HG03439 (cell line): Measurements from ENCODE around the gene GIPC2.
"Not testable (repeated sequence)": the region's sequence is repeated elsewhere in the genome, so short reads cannot be mapped to it uniquely, and the experiment has no call there.

Experiments used
- ATAC-seq: cut with Tn5 transposase; IDR thresholded peaks from one replicate; pipeline ENCODE4 v1.9.1; 2021; ENCODE audit warnings: mild to moderate bottlenecking, moderate library complexity; ENCODE audit not compliant: unreplicated experiment

GIPC2 gene

GRCh38 chr1:78094639-78095038 lies 48.9 kb downstream of the GIPC2 start:
- no peak for ATAC-seq

GRCh38 chr1:78095593-78095992 lies 49.8 kb downstream of the GIPC2 start:
- ATAC-seq = no peak

- no peak for ATAC-seq
These were observed 50.3 kb downstream of the GIPC2 start for GRCh38 chr1:78096017-78096416.

DNA sequence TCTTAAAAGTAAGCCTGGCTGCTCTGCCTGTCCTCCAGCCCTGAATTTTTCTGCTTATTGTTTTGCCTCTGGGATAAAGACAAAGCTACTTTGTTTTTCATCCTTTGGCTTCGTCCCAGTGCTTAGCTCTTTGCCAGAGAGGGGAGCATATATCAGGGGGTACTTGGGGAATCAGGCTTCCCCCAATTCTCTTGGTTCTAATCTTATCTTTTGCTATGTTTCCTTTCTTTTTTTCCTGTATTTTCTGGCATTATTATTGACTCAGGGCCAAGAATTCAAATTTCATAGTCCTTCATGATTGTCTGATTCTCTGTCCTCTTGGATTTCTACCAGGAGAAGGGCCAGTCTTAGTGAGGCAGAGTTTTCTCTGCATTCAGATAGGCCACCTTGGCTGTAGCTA lies 51.2 kb downstream of the GIPC2 start:
- ATAC-seq = no peak

- ATAC-seq = no peak
These were observed 55.3 kb downstream of the GIPC2 start for GRCh38 chr1:78101051-78101450.

DNA sequence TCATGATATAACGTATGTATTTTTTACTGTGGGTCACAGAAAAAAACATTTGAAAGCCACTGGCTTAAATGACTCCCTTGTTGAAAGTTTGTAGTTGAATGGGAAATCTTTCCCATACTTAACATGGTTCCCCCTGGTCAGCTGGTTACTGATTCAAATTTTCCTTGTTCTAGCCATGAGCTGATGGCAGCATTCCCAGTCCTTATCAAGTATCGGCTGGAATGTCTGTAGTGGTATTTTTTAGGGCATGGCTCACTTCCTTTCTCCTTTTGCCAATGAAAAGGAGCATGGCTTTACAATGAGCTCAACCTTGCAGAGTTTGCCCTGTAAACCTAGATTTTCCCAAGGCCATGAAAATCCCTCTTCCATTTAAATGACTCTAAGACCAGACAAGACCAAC lies 55.7 kb downstream of the GIPC2 start:
- ATAC-seq = no peak

- no peak for ATAC-seq
These were observed 56.3 kb downstream of the GIPC2 start for GRCh38 chr1:78102082-78102481.

GRCh38 chr1:78102916-78103315 lies 57.1 kb downstream of the GIPC2 start:
- ATAC-seq = no peak

GRCh38 chr1:78104322-78104721 lies 58.6 kb downstream of the GIPC2 start:
- ATAC-seq = no peak

DNA sequence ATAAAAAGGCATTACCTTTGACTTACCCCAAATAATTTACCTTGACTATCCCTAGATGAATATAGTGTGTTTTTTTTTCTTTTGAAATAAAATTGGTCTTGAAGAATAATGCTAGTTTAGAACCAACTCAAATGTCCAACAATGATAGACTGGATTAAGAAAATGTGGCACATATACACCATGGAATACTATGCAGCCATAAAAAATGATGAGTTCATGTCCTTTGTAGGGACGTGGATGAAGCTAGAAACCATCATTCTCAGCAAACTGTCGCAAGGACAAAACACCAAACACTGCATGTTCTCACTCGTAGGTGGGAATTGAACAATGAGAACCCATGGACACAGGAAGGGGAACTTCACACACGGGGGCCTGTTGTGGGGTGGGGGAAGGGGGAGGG lies 63.9 kb downstream of the GIPC2 start:
- not testable (repeated sequence) for ATAC-seq

GRCh38 chr1:78113156-78113916 lies 67.6 kb downstream of the GIPC2 start:
- ATAC-seq = no peak

DNA sequence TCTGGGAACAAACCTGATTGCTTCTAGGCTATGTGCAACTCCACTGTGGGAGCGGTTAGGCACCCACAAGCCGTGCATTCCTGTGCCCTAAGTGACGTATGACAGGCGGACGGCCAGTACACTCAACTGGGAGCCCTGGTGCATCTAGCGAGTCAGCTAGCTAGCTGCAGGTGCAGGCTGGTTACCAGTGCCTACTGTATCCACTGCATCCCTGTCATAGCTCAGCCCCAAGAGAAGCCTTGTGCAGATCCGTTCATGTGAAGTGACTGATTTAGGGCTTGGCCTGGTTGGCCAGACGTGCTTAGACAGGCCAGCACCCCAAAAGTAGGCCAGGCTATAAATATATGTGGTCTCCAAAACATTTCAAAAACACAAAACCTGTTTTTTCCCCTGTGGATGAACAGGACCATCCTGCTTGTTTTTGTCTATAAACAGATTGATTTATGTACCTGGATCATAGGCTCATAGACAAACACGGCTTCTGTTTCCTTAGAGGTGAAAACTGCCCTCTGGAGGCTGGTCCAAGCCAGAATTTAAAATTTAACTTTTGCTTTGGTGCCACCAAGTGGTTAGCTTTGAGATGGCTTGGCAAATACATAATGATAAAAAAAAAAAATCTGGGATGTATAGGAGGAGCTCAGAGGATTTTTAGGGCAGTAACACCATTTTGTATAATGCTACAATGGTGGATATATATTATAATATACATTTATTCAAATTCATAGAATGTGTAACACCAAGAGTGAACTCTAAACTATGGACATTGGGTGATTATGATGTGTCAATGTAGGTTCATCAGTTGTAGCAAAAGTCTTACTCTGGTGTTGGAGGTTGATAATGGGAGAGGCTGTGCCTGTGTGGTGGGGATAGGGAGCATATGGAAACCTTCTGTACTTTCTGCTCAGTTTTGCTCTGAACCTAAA lies 68.5 kb downstream of the GIPC2 start:
- peak; percentile 92 for ATAC-seq

DNA sequence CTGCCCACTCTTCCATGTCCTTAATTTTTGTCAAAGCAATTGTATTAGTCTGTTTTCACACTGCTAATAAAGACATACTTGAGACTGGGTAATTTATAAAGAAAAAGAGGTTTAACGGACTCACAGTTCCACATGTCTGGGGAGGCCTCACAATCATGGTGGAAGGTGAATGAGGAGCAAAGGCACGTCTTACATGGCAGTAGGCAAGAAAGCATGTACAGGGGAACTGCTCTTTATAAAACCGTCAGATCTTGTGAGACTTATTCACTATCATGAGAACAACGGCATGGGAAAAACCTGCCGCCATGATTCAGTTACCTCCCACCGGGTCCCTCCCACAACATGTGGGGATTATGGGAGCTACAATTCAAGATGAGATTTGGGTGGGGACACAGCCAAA lies 74.7 kb downstream of the GIPC2 start:
- ATAC-seq = not testable (repeated sequence)

GRCh38 chr1:78121710-78122109 lies 75.9 kb downstream of the GIPC2 start:
- no peak for ATAC-seq

GRCh38 chr1:78122389-78122788 lies 76.6 kb downstream of the GIPC2 start:
- no peak for ATAC-seq

GRCh38 chr1:78126506-78126905 lies 80.7 kb downstream of the GIPC2 start:
- no peak for ATAC-seq

DNA sequence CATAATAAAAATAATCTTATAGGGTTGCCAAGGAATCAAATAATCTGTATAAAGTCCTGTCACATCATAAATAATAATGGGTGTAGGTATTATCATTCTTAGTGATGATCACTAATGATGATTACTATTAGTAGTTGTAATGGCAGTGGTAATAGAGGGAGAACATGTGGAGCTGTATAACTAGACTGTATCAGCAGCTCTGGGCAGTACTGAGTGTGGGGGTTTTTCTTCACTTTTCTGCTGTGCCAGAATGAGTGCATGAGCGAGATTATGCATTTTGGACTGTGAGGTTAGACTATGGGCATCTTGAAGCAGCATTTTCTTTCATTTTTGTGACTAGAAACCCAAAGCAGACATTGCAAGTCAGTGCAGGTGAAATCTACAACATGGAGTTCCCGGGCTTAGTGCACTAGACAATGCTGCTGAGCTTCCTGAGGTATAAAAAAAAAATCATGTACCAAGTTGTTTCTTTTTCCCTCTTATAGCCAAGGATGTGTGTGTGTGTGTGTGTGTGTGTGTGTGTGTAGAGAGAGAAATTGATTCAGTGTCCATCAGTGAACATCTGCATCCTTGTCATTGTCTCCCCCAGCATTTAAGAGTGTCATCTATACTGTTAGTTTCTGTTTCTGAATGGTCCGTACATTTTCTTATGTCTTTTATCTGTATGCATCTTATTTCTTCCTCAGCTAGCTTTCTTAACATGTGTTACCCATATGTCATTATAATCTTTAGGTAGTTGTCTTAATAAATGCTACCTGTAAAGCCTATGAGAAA lies 86.6 kb downstream of the GIPC2 start:
- ATAC-seq = no peak

DNA sequence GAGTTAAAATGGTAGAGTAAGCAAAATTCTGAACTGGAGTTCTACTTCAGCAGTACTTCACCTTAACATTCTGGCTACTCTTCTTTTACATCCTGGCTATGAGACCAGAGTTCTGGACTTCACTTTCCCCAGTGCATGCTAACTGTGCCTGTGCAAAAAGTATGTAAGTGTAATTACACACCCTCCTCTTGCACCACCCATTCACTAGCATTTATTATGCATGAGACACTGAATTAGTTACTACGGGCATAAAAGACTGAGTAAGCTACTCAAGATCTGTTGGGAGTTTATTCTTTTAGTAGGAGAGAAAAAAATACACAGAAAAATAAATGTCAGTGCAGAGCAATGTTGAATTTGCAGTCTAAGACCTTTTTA lies 87.2 kb downstream of the GIPC2 start:
- ATAC-seq = no peak

- no peak for ATAC-seq
These were observed 90.9 kb downstream of the GIPC2 start for GRCh38 chr1:78136680-78137079.

GRCh38 chr1:78141531-78142231 lies 95.9 kb downstream of the GIPC2 start:
- no peak for ATAC-seq

DNA sequence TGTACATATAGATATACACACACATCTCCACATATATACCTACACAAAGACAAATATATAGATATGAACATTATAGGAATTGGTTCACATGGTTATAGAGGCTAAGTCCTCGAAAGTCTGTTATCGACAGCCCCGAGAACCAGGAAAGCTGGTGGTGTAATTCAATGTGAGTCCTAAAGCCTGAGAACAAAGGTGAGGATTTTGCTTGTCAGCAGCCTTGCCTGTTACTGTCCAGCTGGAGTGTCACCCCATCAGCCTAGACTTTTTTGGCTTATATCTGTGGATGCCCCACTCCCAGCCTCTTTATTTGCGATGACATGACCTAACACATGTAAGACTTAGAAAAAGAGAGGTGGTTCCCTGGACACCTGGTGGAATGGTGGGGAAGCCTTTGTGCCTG lies 97.0 kb downstream of the GIPC2 start:
- peak; percentile 20 for ATAC-seq
